GM19452 (cell line): ENCODE data around the gene OTOP3.

ENCODE experiments used
- ATAC-seq: cut with Tn5 transposase; IDR thresholded peaks from one replicate; pipeline ENCODE4 v1.9.1; 2021; ENCODE audit not compliant: unreplicated experiment

OTOP3 gene

GRCh38 chr17:74916851-74917199 is 18.9 kb upstream of the OTOP3 start:
- ATAC-seq: no peak

- ATAC-seq: no peak
Measured at GRCh38 chr17:74917430-74917829, 18.3 kb upstream of the OTOP3 start.

- no peak for ATAC-seq
Measured at GRCh38 chr17:74918906-74919305, 16.8 kb upstream of the OTOP3 start.

- no peak for ATAC-seq
Measured at GRCh38 chr17:74919440-74920305, 16.0 kb upstream of the OTOP3 start.

- no peak for ATAC-seq
Measured at GRCh38 chr17:74920306-74920620, 15.4 kb upstream of the OTOP3 start.

- ATAC-seq: no peak
Measured at GRCh38 chr17:74920642-74921025, 15.1 kb upstream of the OTOP3 start.

- no peak for ATAC-seq
Measured at GRCh38 chr17:74921026-74921681, 14.5 kb upstream of the OTOP3 start.

GRCh38 chr17:74921769-74922168 is 13.9 kb upstream of the OTOP3 start:
- no peak for ATAC-seq

GRCh38 chr17:74922172-74922571 is 13.5 kb upstream of the OTOP3 start:
- no peak for ATAC-seq

- no peak for ATAC-seq
Measured at GRCh38 chr17:74922694-74923537, 12.8 kb upstream of the OTOP3 start, which contains the start of gene USH1G. TSS of gene USH1G (minus strand) at chr17:74923255. CDS start at chr17:74923073, 182 bp downstream.

- ATAC-seq: no peak
Measured at GRCh38 chr17:74923538-74924249, 12.0 kb upstream of the OTOP3 start.

GRCh38 chr17:74924250-74924948 is 11.3 kb upstream of the OTOP3 start, which contains the start of gene OTOP2:
TSS of gene OTOP2 (plus strand) at chr17:74924273. CDS start at chr17:74924633, 360 bp downstream.
- no peak for ATAC-seq

GRCh38 chr17:74925242-74925641 is 10.5 kb upstream of the OTOP3 start:
- no peak for ATAC-seq

GRCh38 chr17:74928786-74929185 is 6.9 kb upstream of the OTOP3 start:
- no peak for ATAC-seq

- ATAC-seq: no peak
Measured at GRCh38 chr17:74930535-74931036, 5.1 kb upstream of the OTOP3 start.

- no peak for ATAC-seq
Measured at GRCh38 chr17:74935048-74935447, 650 bp upstream of the OTOP3 start.

GRCh38 chr17:74936470-74936799 is 737 bp downstream of the OTOP3 start:
- no peak for ATAC-seq

GRCh38 chr17:74937064-74938051 is 1.7 kb downstream of the OTOP3 start:
- no peak for ATAC-seq
